Right renal cortex interstitium (tissue), 3 donors: ENCODE results near the gene CRLF2. TPM values are rescaled to one million over a fixed set of nuclear protein-coding genes. Genes with fewer than 3 reads are reported as not detected.
"Not testable (repeated sequence)": the region's sequence is repeated elsewhere in the genome, so short reads cannot be mapped to it uniquely, and the experiment has no call there.

ENCODE experiments used
- DNase-seq, 3 donors: peaks; one replicate each; pipeline ENCODE4 v3.0.0-alpha.2; 2013; ENCODE audit warnings: low read depth in 3 of 3, low spot score in 2 of 3
- polyA plus RNA-seq, 3 donors: library from polyadenylated mRNA; unstranded; fragments of 120-200 nt; gene quantifications; one replicate each; pipeline ENCODE4 v1.2.1, GENCODE V29; 2013; ENCODE audit not compliant: insufficient read length in 3 of 3

Gene CRLF2
- polyA plus RNA-seq, 3 donors: not detected

GRCh38 chrX:1170243-1170642, 42.2 kb downstream of the CRLF2 start:
- no peak for DNase-seq

GRCh38 chrX:1169189-1169588, 43.3 kb downstream of the CRLF2 start:
- DNase-seq: no peak

- no peak for DNase-seq
These were observed 44.4 kb downstream of the CRLF2 start for GRCh38 chrX:1167918-1168481.

- no peak for DNase-seq
These were observed 45.0 kb downstream of the CRLF2 start for GRCh38 chrX:1167466-1167865.

- no peak for DNase-seq
These were observed 46.8 kb downstream of the CRLF2 start for GRCh38 chrX:1165535-1166196.

GRCh38 chrX:1164322-1165288, 47.8 kb downstream of the CRLF2 start:
- DNase-seq: no peak

GRCh38 chrX:1163231-1163630, 49.2 kb downstream of the CRLF2 start:
- no peak for DNase-seq

- no peak for DNase-seq
These were observed 50.1 kb downstream of the CRLF2 start for GRCh38 chrX:1162119-1162916.

GRCh38 chrX:1159548-1159947, 52.9 kb downstream of the CRLF2 start:
- no peak for DNase-seq

GRCh38 chrX:1156681-1157455, 55.6 kb downstream of the CRLF2 start:
- not testable (repeated sequence) for DNase-seq

- no peak for DNase-seq
These were observed 58.5 kb downstream of the CRLF2 start for GRCh38 chrX:1153940-1154339.

GRCh38 chrX:1152090-1152489, 60.4 kb downstream of the CRLF2 start:
- no peak for DNase-seq

- DNase-seq: no peak
These were observed 60.9 kb downstream of the CRLF2 start for GRCh38 chrX:1151378-1152077.

GRCh38 chrX:1150569-1151347, 61.7 kb downstream of the CRLF2 start:
- DNase-seq: no peak

GRCh38 chrX:1147611-1148515, 64.6 kb downstream of the CRLF2 start:
- no peak for DNase-seq

GRCh38 chrX:1144293-1144692, 68.2 kb downstream of the CRLF2 start:
- no peak for DNase-seq
